OCI-LY3 (cell line): ENCODE results near the gene MAPK8IP2.
A peak's percentile ranks its signal among the peaks of the same experiment; 100 is the strongest.

ENCODE experiments used
- H2AFZ ChIP-seq: fragments of 200-600, 300-600 bp; shearing (Covaris generic); 2 replicates; pipeline ENCODE4 v1.6.0; 2014; ENCODE audit warnings: antibody characterized with exemption, low read depth, low read length
- H3K27ac ChIP-seq: fragments of 200-600, 300-600 bp; sonication (generic); 2 replicates; pipeline ENCODE4 v1.5.1; 2014; ENCODE audit warnings: mild to moderate bottlenecking, low read length, moderate library complexity, mixed read lengths
- H3K27me3 ChIP-seq: fragments of 200-600, 300-600 bp; sonication (generic); 2 replicates; pipeline ENCODE4 v1.6.1; 2014; ENCODE audit warnings: low read depth, low read length, mixed read lengths
- H3K36me3 ChIP-seq: fragments of 200-600, 300-600 bp; sonication (generic); replicated peaks from 2 replicates; pipeline ENCODE3; 2014; ENCODE audit warnings: low read depth, low read length, mixed read lengths
- H3K4me1 ChIP-seq: fragments of 300-600, 200-600 bp; sonication (generic); 2 replicates; pipeline ENCODE4 v1.6.1; 2014; ENCODE audit warnings: low read length, mixed read lengths
- H3K4me2 ChIP-seq: fragments of 200-600, 300-600 bp; sonication (generic); 2 replicates; pipeline ENCODE4 v1.6.1; 2014; ENCODE audit warnings: low read length, mixed read lengths
- H3K4me3 ChIP-seq: fragments of 300-600, 200-600 bp; sonication (generic); 2 replicates; pipeline ENCODE4 v1.5.1; 2014; ENCODE audit warnings: antibody characterized with exemption, mild to moderate bottlenecking, low read length, moderate library complexity
- H3K79me2 ChIP-seq: fragments of 300-600, 200-600 bp; shearing (Covaris generic); 2 replicates; pipeline ENCODE4 v1.6.1; 2014; ENCODE audit warnings: mild to moderate bottlenecking, low read length, mixed read lengths
- H3K9ac ChIP-seq: fragments of 300-600, 200-600 bp; shearing (Covaris generic); 2 replicates; pipeline ENCODE4 v1.6.0; 2014; ENCODE audit warnings: mild to moderate bottlenecking, low read length, moderate library complexity
- H3K9me3 ChIP-seq: fragments of 200-600, 300-600 bp; shearing (Covaris generic); 2 replicates; pipeline ENCODE4 v1.6.1; 2014; ENCODE audit warnings: low read length, mixed read lengths; ENCODE audit not compliant: insufficient read depth
- H4K20me1 ChIP-seq: fragments of 200-600, 300-600 bp; sonication (generic); 2 replicates; pipeline ENCODE4 v1.6.1; 2016; ENCODE audit warnings: low read length, mixed read lengths; ENCODE audit not compliant: insufficient read depth
- EZH2phosphoT487 ChIP-seq: fragments of 200-600 bp; shearing (Covaris generic); IDR thresholded peaks from 2 replicates; pipeline ENCODE4 v1.6.1; 2018; ENCODE audit warnings: antibody characterized with exemption, mixed run types, low read depth
- TF ChIP-seq, protein P1 (sequence below): fragments of 200-600, 300-600 bp; sonication (generic); IDR thresholded peaks from 2 replicates; pipeline ENCODE4 v1.5.1; 2014; ENCODE audit warnings: antibody characterized with exemption, low read length, low read depth

MAPK8IP2 gene

DNA sequence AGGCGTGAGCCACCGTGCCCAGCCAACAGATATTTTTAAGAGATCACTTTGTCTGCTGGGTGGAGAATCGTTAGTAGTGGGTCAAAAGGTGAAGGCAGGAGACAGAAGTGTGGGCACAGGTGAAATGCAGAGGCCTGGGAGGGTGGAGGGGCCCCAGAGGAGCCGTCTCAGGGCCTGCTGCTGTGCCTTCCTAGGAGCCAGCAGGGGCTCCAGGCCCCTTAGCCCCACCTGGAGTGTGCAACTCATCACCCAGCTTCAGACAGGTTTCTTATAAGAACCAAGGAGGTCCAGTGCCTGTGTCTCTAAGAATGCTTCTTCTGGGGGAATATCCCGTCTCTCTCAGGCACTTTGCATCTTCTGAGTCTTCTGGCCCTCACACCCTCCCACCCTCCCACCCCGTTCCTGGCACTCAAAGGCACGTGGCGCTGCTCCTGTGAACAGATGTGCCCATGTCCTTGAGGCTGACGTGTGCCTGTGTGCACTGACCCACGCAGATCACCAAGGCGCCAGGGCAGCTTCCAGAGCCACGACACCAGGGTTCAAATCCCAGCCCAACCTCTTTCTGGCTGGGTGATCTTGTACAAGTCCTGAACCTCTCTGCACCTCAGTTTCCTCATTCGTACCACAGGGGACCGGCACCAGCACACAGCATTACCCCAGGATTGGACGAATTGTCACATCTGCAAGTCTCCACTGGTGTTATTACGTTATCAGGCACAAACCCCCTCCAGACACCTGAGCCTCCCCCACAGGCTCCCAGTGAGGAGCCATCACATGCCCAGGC, 23.9 kb downstream of the MAPK8IP2 start:
- Histone ChIP-seq H3K36me3 (no peaks in the 10 kb centered on the region), H3K27ac (no peak overlapping the region), H3K9me3 (no peaks in the 10 kb centered on the region), H3K4me2 (no peak overlapping the region), H3K9ac (no peak overlapping the region), H3K79me2 (no peaks in the 10 kb centered on the region), H4K20me1 (no peaks in the 10 kb centered on the region), H2AFZ (no peak overlapping the region), H3K4me3 (no peak overlapping the region), H3K4me1 (peaks cover 28% of the 10 kb centered on the region), H3K27me3 (no peaks in the 10 kb centered on the region)
- TF ChIP-seq, protein P1, sequence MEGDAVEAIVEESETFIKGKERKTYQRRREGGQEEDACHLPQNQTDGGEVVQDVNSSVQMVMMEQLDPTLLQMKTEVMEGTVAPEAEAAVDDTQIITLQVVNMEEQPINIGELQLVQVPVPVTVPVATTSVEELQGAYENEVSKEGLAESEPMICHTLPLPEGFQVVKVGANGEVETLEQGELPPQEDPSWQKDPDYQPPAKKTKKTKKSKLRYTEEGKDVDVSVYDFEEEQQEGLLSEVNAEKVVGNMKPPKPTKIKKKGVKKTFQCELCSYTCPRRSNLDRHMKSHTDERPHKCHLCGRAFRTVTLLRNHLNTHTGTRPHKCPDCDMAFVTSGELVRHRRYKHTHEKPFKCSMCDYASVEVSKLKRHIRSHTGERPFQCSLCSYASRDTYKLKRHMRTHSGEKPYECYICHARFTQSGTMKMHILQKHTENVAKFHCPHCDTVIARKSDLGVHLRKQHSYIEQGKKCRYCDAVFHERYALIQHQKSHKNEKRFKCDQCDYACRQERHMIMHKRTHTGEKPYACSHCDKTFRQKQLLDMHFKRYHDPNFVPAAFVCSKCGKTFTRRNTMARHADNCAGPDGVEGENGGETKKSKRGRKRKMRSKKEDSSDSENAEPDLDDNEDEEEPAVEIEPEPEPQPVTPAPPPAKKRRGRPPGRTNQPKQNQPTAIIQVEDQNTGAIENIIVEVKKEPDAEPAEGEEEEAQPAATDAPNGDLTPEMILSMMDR = no peak
- TF ChIP-seq EZH2phosphoT487 = no peak

DNA sequence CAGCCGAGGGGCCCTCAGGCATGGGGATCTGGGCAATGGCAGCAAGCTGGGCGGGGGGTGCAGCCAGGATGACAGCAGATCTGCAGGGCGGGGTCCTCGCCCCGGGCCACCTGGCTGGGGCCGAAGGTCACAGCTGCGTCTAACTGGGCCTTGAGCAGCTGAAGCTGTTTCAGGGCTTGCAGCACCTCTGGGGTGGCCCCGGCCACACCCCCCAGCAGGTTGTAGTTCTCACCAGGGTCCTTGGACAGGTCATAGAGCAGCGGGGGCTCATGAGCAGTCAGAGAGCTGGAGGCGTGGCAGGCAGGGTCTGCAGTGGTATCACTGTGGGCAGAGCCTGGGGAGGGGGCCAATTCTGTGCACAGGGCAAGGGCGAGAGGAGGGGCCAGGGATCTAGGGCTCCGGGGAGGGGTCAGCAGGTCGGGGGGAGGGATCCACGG, 24.6 kb downstream of the MAPK8IP2 start:
- no peak overlapping the region for H2AFZ ChIP-seq
- no peaks in the 10 kb centered on the region for H3K27me3 ChIP-seq
- H3K9me3 ChIP-seq = no peaks in the 10 kb centered on the region
- no peaks in the 10 kb centered on the region for H3K36me3 ChIP-seq
- peaks cover 23% of the 10 kb centered on the region for H3K4me1 ChIP-seq
- no peak overlapping the region for H3K4me3 ChIP-seq
- H3K79me2 ChIP-seq = no peaks in the 10 kb centered on the region
- no peaks in the 10 kb centered on the region for H4K20me1 ChIP-seq
- H3K9ac ChIP-seq = no peak overlapping the region
- no peak overlapping the region for H3K4me2 ChIP-seq
- H3K27ac ChIP-seq = no peak overlapping the region
- TF ChIP-seq, protein P1 = no peak
- no peak for TF ChIP-seq EZH2phosphoT487

DNA sequence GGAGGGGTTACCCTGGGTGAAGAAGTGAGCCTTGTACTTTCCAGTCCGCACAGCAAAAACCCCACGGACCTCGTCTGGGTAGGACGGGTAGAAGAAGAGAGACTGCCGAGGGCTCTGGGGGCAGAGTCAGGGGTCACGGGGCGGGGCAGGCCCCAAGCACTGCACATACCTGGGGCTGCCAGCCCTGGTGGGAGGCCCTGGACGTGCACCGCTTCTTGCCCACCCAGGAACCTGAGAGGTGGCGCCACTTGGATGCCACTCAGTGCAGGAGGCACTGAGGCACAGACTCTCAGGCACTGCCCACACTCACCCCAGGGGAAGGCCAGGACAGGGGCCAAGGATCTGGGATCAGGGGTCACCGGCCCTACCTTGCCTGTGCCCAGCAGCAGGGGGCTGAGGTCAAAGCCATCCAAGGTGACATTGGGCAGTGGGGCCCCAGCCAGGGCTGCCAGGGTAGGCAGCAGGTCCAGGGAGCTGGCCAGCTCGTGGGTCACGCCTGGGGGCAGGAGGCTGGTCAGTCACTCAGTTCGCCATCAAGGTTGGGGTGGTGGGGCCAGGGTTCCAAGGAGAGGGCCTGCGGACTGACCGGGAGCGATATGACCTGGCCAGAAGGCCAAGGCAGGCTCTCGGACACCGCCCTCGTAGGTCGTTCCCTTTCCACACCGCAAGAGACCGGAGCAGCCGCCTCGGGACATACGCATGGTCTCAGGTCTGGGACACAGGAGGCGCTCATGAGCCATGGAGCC, 25.1 kb downstream of the MAPK8IP2 start:
- Histone ChIP-seq H4K20me1 (no peaks in the 10 kb centered on the region), H2AFZ (no peak overlapping the region), H3K27me3 (no peaks in the 10 kb centered on the region), H3K27ac (no peak overlapping the region), H3K4me2 (no peak overlapping the region), H3K36me3 (no peaks in the 10 kb centered on the region), H3K79me2 (no peaks in the 10 kb centered on the region), H3K4me3 (no peak overlapping the region), H3K9me3 (no peaks in the 10 kb centered on the region), H3K9ac (no peak overlapping the region), H3K4me1 (peaks cover 23% of the 10 kb centered on the region)
- TF ChIP-seq, protein P1 = no peak
- TF ChIP-seq EZH2phosphoT487 = no peak

GRCh38 chr22:50626314-50626849, 25.8 kb downstream of the MAPK8IP2 start:
- no peak for TF ChIP-seq EZH2phosphoT487
- TF ChIP-seq, protein P1 = no peak
- peaks cover 20% of the 10 kb centered on the region for H3K4me1 ChIP-seq
- no peaks in the 10 kb centered on the region for H3K79me2 ChIP-seq
- H3K4me3 ChIP-seq = no peak overlapping the region
- 0 out of 2 replicates have a peak overlapping the region, but pooled peaks have one; percentile 80 for H3K4me2 ChIP-seq
- no peaks in the 10 kb centered on the region for H3K9me3 ChIP-seq
- H4K20me1 ChIP-seq = no peaks in the 10 kb centered on the region
- no peaks in the 10 kb centered on the region for H3K36me3 ChIP-seq
- H2AFZ ChIP-seq = no peak overlapping the region
- no peak overlapping the region for H3K9ac ChIP-seq
- H3K27me3 ChIP-seq = no peaks in the 10 kb centered on the region
- no peak overlapping the region for H3K27ac ChIP-seq
